ENCODE results near the gene MLLT6.

The MLLT6 gene

DNA sequence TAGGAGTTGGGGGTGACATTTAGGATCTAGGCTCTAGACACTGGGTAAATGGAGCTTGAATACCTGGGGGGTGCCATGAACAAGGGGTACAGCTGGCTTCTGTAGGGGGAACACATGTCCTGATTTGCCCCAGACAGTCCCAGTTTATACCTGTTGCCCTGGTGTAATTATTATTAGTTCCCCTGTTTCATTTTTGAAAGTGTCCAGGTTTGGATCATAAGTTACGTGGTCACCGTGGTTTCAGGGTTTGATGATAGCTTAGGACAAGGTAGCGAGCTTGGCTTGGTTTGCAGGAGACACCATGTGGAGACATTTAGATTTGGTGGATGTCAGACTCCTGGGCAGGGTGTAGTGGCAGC is 5.5 kb downstream of the MLLT6 start:
- peaks cover 48% of the 10 kb centered on the region for H4K20me1 ChIP-seq (ENCODE audit: insufficient read depth, low read length, poor library complexity, severe bottlenecking)
- TF ChIP-seq, protein P1, sequence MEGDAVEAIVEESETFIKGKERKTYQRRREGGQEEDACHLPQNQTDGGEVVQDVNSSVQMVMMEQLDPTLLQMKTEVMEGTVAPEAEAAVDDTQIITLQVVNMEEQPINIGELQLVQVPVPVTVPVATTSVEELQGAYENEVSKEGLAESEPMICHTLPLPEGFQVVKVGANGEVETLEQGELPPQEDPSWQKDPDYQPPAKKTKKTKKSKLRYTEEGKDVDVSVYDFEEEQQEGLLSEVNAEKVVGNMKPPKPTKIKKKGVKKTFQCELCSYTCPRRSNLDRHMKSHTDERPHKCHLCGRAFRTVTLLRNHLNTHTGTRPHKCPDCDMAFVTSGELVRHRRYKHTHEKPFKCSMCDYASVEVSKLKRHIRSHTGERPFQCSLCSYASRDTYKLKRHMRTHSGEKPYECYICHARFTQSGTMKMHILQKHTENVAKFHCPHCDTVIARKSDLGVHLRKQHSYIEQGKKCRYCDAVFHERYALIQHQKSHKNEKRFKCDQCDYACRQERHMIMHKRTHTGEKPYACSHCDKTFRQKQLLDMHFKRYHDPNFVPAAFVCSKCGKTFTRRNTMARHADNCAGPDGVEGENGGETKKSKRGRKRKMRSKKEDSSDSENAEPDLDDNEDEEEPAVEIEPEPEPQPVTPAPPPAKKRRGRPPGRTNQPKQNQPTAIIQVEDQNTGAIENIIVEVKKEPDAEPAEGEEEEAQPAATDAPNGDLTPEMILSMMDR (conservative IDR thresholded peaks at IDR 0.05; ENCODE audit: low read length), result no peak
- TF ChIP-seq EZH2phosphoT487 (IDR thresholded peaks at IDR 0.05; ENCODE audit: borderline replicate concordance), result no peak
- H2AFZ ChIP-seq (ENCODE audit: low read length), result no peak overlapping the region
- no peak overlapping the region for H3K9ac ChIP-seq (ENCODE audit: low read depth, low read length, poor library complexity, severe bottlenecking)
- peaks cover 40% of the 10 kb centered on the region; the same call in 1 of the 2 replicates for H3K36me3 ChIP-seq (ENCODE audit: insufficient read depth, low read length)
- peaks cover 43% of the 10 kb centered on the region for H3K4me1 ChIP-seq (ENCODE audit: insufficient read depth, low read length, poor library complexity, severe bottlenecking)
- no peaks in the 10 kb centered on the region for H3F3A ChIP-seq (ENCODE audit: low read depth)
- H3K9me3 ChIP-seq (ENCODE audit: insufficient read depth, low read depth, low read length), result no peaks in the 10 kb centered on the region
- H3K9me2 ChIP-seq (replicated peaks; ENCODE audit: low read depth, low read length), result no peaks in the 10 kb centered on the region
- H3K4me3 ChIP-seq (ENCODE audit: low read length, poor library complexity, severe bottlenecking), result no peak overlapping the region
- H3K79me2 ChIP-seq (ENCODE audit: insufficient read depth, low read length), result peaks cover 52% of the 10 kb centered on the region
- peak overlapping the region; percentile 13 for H3K4me2 ChIP-seq (ENCODE audit: low read depth, low read length, poor library complexity, severe bottlenecking)
- H3K27me3 ChIP-seq (ENCODE audit: insufficient read depth, low read length, poor library complexity, severe bottlenecking), result no peaks in the 10 kb centered on the region

DNA sequence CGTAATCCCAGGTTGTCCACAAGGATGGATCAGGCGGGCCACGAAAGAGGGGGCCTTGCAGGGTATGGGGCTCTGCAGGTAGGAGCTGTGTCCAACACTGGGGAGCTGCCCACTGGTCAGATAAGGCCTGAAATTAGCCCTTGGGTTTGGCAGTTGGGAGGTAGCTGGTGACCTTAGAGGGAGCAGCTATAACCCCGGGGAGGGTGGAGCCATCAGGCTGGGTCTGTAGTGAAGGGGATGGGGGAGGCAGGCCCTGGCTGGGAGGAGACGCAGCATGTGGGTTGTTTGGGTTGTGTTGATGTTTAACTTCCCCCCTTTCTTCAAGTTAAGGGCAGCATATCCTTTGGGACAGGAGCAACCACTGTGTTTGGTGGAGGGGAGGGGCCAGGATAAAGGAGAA is 5.9 kb downstream of the MLLT6 start:
- H3K79me2 ChIP-seq (ENCODE audit: insufficient read depth, low read length), result peaks cover 48% of the 10 kb centered on the region
- H3K36me3 ChIP-seq (ENCODE audit: insufficient read depth, low read length), result peaks cover 44% of the 10 kb centered on the region; the same call in 1 of the 2 replicates

DNA sequence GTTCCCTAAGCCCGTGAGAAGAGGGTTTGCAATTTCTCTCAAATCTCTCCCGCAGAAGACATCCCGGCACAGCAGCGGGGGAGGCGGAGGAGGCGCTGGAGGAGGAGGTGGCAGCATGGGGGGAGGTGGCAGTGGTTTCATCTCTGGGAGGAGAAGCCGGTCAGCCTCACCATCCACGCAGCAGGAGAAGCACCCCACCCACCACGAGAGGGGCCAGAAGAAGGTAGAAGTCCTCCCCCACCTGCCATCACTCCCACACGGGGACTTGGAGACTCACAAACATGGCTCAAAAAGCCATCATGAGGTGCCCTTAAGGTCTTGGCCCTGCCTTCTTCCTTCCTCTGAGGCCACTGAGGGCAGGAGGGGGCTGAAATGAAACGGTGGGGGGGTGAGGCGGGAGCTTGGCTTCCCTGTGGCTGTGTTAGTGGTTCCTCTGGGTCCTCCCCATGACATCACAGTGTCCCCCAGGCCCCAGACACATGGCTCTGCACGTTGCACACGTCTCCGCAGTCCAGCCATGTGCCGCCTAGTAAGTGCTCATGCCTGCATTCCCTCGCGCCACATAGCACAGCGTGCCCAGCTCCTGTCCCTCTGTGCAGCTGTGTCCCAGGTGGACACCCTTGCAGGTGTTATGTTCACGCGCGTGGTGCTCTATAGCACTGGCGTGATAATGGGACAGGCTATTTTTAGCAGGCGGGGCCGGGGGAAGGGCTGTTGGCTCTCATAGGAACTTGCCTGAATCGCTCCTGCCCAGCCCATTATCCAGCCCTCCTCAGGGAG is 6.9 kb downstream of the MLLT6 start:
- peaks cover 44% of the 10 kb centered on the region; the same call in 1 of the 2 replicates for H3K36me3 ChIP-seq (ENCODE audit: insufficient read depth, low read length)

More for the DNA sequence above, 5.9 kb downstream of the MLLT6 start:
- no peak overlapping the region for H2AFZ ChIP-seq (ENCODE audit: low read length)
- H3K9me3 ChIP-seq (ENCODE audit: insufficient read depth, low read depth, low read length), result no peaks in the 10 kb centered on the region
- TF ChIP-seq, protein P1 (conservative IDR thresholded peaks at IDR 0.05; ENCODE audit: low read length), result no peak
- no peak for TF ChIP-seq EZH2phosphoT487 (IDR thresholded peaks at IDR 0.05; ENCODE audit: borderline replicate concordance)
- H3K9ac ChIP-seq (ENCODE audit: low read depth, low read length, poor library complexity, severe bottlenecking), result no peak overlapping the region
- peaks cover 43% of the 10 kb centered on the region for H3K4me1 ChIP-seq (ENCODE audit: insufficient read depth, low read length, poor library complexity, severe bottlenecking)
- no peak overlapping the region for H3K4me3 ChIP-seq (ENCODE audit: low read length, poor library complexity, severe bottlenecking)
- peak overlapping the region; percentile 13 for H3K4me2 ChIP-seq (ENCODE audit: low read depth, low read length, poor library complexity, severe bottlenecking)
- H3K9me2 ChIP-seq (replicated peaks; ENCODE audit: low read depth, low read length), result no peaks in the 10 kb centered on the region
- H3F3A ChIP-seq (ENCODE audit: low read depth), result no peaks in the 10 kb centered on the region
- H4K20me1 ChIP-seq (ENCODE audit: insufficient read depth, low read length, poor library complexity, severe bottlenecking), result peaks cover 45% of the 10 kb centered on the region
- no peaks in the 10 kb centered on the region for H3K27me3 ChIP-seq (ENCODE audit: insufficient read depth, low read length, poor library complexity, severe bottlenecking)

More for the DNA sequence above, 6.9 kb downstream of the MLLT6 start:
- H3K9me2 ChIP-seq (replicated peaks; ENCODE audit: low read depth, low read length), result no peaks in the 10 kb centered on the region
- peak overlapping the region; percentile 28 for H3K4me2 ChIP-seq (ENCODE audit: low read depth, low read length, poor library complexity, severe bottlenecking)
- no peaks in the 10 kb centered on the region for H3K27me3 ChIP-seq (ENCODE audit: insufficient read depth, low read length, poor library complexity, severe bottlenecking)
- no peak overlapping the region for H3K4me3 ChIP-seq (ENCODE audit: low read length, poor library complexity, severe bottlenecking)
- H3K9me3 ChIP-seq (ENCODE audit: insufficient read depth, low read depth, low read length), result no peaks in the 10 kb centered on the region
- H3F3A ChIP-seq (ENCODE audit: low read depth), result no peaks in the 10 kb centered on the region
- peaks cover 37% of the 10 kb centered on the region for H3K4me1 ChIP-seq (ENCODE audit: insufficient read depth, low read length, poor library complexity, severe bottlenecking)
- no peak overlapping the region for H3K9ac ChIP-seq (ENCODE audit: low read depth, low read length, poor library complexity, severe bottlenecking)
- H3K79me2 ChIP-seq (ENCODE audit: insufficient read depth, low read length), result peaks cover 38% of the 10 kb centered on the region
- H2AFZ ChIP-seq (ENCODE audit: low read length), result no peak overlapping the region
- H4K20me1 ChIP-seq (ENCODE audit: insufficient read depth, low read length, poor library complexity, severe bottlenecking), result peaks cover 35% of the 10 kb centered on the region
- TF ChIP-seq, protein P1 (conservative IDR thresholded peaks at IDR 0.05; ENCODE audit: low read length), result no peak
- no peak for TF ChIP-seq EZH2phosphoT487 (IDR thresholded peaks at IDR 0.05; ENCODE audit: borderline replicate concordance)

All from Loucy (cell line).